WTC11 (cell line): Measurements from ENCODE around the gene ERH.

Experiments used
- NR1H2 ChIP-seq: sonication (generic); formaldehyde crosslinking; IDR thresholded peaks from 2 replicates; pipeline ENCODE4 v1.9.0; 2021; ENCODE audit warnings: mild to moderate bottlenecking, moderate library complexity, missing genetic modification reagents
- NR3C1 ChIP-seq: sonication (generic); formaldehyde crosslinking; conservative IDR thresholded peaks from 2 replicates; pipeline ENCODE4 v1.8.1; 2023; ENCODE audit warnings: low read depth, mild to moderate bottlenecking, missing genetic modification reagents
- USF2 ChIP-seq: sonication (generic); formaldehyde crosslinking; IDR thresholded peaks from 2 replicates; pipeline ENCODE4 v1.8.1; 2023; ENCODE audit warnings: mild to moderate bottlenecking, missing genetic modification reagents, moderate library complexity
- TF ChIP-seq, protein P1 (sequence below): fragments of 200-600 bp; IDR thresholded peaks from 2 replicates; pipeline ENCODE4 v1.8.0; 2022; ENCODE audit warnings: antibody characterized with exemption

GRCh38 chr14:69443296-69443805 lies 45.3 kb upstream of the ERH start:
- TF ChIP-seq NR3C1 (CRISPR knock-in tag): no peak
- no peak for TF ChIP-seq NR1H2 (CRISPR knock-in tag)
- TF ChIP-seq, protein P1, sequence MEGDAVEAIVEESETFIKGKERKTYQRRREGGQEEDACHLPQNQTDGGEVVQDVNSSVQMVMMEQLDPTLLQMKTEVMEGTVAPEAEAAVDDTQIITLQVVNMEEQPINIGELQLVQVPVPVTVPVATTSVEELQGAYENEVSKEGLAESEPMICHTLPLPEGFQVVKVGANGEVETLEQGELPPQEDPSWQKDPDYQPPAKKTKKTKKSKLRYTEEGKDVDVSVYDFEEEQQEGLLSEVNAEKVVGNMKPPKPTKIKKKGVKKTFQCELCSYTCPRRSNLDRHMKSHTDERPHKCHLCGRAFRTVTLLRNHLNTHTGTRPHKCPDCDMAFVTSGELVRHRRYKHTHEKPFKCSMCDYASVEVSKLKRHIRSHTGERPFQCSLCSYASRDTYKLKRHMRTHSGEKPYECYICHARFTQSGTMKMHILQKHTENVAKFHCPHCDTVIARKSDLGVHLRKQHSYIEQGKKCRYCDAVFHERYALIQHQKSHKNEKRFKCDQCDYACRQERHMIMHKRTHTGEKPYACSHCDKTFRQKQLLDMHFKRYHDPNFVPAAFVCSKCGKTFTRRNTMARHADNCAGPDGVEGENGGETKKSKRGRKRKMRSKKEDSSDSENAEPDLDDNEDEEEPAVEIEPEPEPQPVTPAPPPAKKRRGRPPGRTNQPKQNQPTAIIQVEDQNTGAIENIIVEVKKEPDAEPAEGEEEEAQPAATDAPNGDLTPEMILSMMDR: no peak
- no peak for TF ChIP-seq USF2
